K562 (cell line): ENCODE measurements around the gene SIGLEC6. TPM values are rescaled to one million over a fixed set of nuclear protein-coding genes. Genes with fewer than 3 reads are reported as not detected.

Experiments
- BRD4 ChIP-seq: fragments of 200-600 bp; sonication (generic); IDR thresholded peaks from 2 replicates; pipeline ENCODE4 v1.6.1; 2017; ENCODE audit warnings: inconsistent platforms
- CEBPG ChIP-seq, 3 experiments: fragments of 200-800 bp in 1 of 3; sonication (Bioruptor generic) in 1 of 3; sonication (generic) in 1 of 3; formaldehyde crosslinking in 1 of 3; IDR thresholded peaks in 2 of 3; conservative IDR thresholded peaks in 1 of 3; 2 replicates each; pipeline versions ENCODE4 v1.6.1 to v1.8.0; 2016 to 2022; ENCODE audit warnings: missing compliant biosample characterization in 2 of 3, missing genetic modification characterization in 2 of 3, mild to moderate bottlenecking in 1 of 3, missing genetic modification reagents in 1 of 3
- HDAC6 ChIP-seq: IDR thresholded peaks from 2 replicates; pipeline ENCODE4 v1.6.1; 2012; ENCODE audit warnings: low read depth, mild to moderate bottlenecking, control low read depth, inconsistent platforms, low read length, moderate library complexity
- KLF16 ChIP-seq: IDR thresholded peaks from 2 replicates; pipeline ENCODE4 v1.6.1; 2016; ENCODE audit warnings: antibody characterized with exemption
- LCOR ChIP-seq: sonication (generic); formaldehyde crosslinking; IDR thresholded peaks from 2 replicates; pipeline ENCODE4 v1.8.0; 2022; ENCODE audit warnings: mild to moderate bottlenecking, missing genetic modification reagents
- LEF1 ChIP-seq: fragments of 450-650 bp; IDR thresholded peaks from 2 replicates; pipeline ENCODE4 v1.6.1; 2016; ENCODE audit warnings: mild to moderate bottlenecking
- SP1 ChIP-seq: sonication (generic); formaldehyde crosslinking; IDR thresholded peaks from 2 replicates; pipeline ENCODE4 v1.8.1; 2022; ENCODE audit warnings: mild to moderate bottlenecking, missing genetic modification reagents
- SRSF1 ChIP-seq: fragments of 200-400 bp; formaldehyde crosslinking; IDR thresholded peaks from 2 replicates; pipeline ENCODE4 v1.6.1; 2017; ENCODE audit warnings: mild to moderate bottlenecking, low read depth, low read length, moderate library complexity
- TCF3 ChIP-seq: sonication (generic); formaldehyde crosslinking; IDR thresholded peaks from 2 replicates; pipeline ENCODE4 v1.4.0; 2020; ENCODE audit warnings: mild to moderate bottlenecking, missing genetic modification reagents
- U2AF2 ChIP-seq: fragments of 200-400 bp; formaldehyde crosslinking; optimal IDR thresholded peaks from 2 replicates; pipeline ENCODE3; 2017; ENCODE audit warnings: low read depth, mild to moderate bottlenecking, low read length
- ZBTB7A ChIP-seq: IDR thresholded peaks from 2 replicates; pipeline ENCODE4 v1.6.1; 2011; ENCODE audit warnings: low read depth, mild to moderate bottlenecking, low read length, moderate library complexity, borderline replicate concordance; ENCODE audit not compliant: control insufficient read depth
- polyA plus RNA-seq, 8 experiments: library from polyadenylated mRNA; depleted of rRNA in 4 of 8; stranded (reverse) in 5 of 8; unstranded in 3 of 8; fragments of >200 nt; fragmentation: Nextera tagmentation in 2 of 8; fragmentation: Illumina TruSeq in 1 of 8; extraction: Ambion mirVana in 2 of 8; extraction: Trizol in 1 of 8; gene quantifications; 2 replicates each; pipeline versions ENCODE4 v1.2.1 to v1.2.3, GENCODE V29; 2011 to 2014; ENCODE audit warnings: inconsistent platforms in 1 of 8, missing spikeins in 1 of 8
- total RNA-seq, 7 experiments: library from RNA; depleted of rRNA in 6 of 7; stranded (reverse); fragments of >200 nt in 6 of 7; fragmentation: Illumina TruSeq in 2 of 7; extraction: Trizol in 2 of 7; gene quantifications; 2 replicates each; pipeline versions ENCODE4 v1.2.1 to v1.2.3, GENCODE V29; 2011 to 2021; ENCODE audit warnings: low replicate concordance in 1 of 7
- TF ChIP-seq, protein P1 (sequence below): fragments of 250-450 bp; sonication (Bioruptor Pico); IDR thresholded peaks from 2 replicates; pipeline ENCODE4 v1.4.0; 2020; ENCODE audit warnings: mild to moderate bottlenecking
- TF ChIP-seq, protein P2 (sequence below): fragments of 450-650 bp; IDR thresholded peaks from 2 replicates; pipeline ENCODE4 v1.6.1; 2016; ENCODE audit warnings: missing biosample characterization, missing genetic modification characterization
- TF ChIP-seq, protein P3 (sequence below), 2 experiments: fragments of 450-650 bp; formaldehyde crosslinking in 1 of 2; IDR thresholded peaks; 2 replicates each; pipeline versions ENCODE4 v1.4.0 to v1.6.1; 2014 to 2020; ENCODE audit warnings: mild to moderate bottlenecking in 2 of 2, borderline replicate concordance in 1 of 2, low read depth in 1 of 2
- TF ChIP-seq, protein P4 (sequence below): fragments of 250-450 bp; sonication (Bioruptor Pico); IDR thresholded peaks from 2 replicates; pipeline ENCODE4 v1.8.0; 2021; ENCODE audit warnings: mild to moderate bottlenecking, moderate library complexity

Gene SIGLEC6
- total and polyA plus RNA-seq, 9 of the 15 experiments (the other 6 are each of a cell fraction or from before 2014, with no cell fraction given) = 0.03 to 17.5 (median 0.71) TPM

DNA sequence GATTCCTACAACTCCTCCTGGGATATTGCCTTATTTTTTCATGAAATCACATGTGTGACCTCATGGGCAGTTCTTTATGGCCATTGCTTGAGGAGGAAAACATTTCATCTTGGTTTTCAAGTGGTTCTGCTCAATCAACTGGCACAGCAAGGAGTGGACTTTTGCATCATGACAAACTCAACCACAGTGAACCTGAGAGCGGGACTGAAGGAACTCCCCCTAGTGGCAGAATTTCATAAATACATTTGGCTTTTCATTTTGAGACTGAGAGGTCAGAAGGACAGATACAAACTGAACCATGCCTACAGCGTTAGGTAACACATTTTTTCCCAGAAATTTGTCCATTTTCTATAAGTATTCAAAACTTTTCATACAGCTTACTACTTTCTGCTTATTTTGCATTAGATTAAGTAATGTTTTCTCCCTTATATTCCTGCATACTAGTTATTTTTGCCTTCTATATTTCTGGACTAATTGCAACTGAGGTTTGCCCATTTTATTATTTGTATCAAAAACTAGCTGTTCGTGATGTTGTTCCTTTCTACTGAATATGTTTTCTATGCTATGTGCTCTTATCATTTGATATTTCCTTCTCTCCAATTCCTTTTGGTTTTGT is 16.5 kb downstream of the SIGLEC6 start (continued):
- TF ChIP-seq TCF3 (peak; percentile 20; the same call in 1 of the 2 replicates), SP1 (CRISPR knock-in tag) (peak; percentile 29; the same call in 1 of the 2 replicates), SRSF1 (no peak), ZBTB7A (no peak), LEF1 (no peak), CEBPG (CRISPR knock-in tag; IDR thresholded peaks at IDR 0.05) (no peak), CEBPG (tag; conservative IDR thresholded peaks at IDR 0.05 in 1 of 2, IDR thresholded peaks at IDR 0.05 in 1 of 2) (peak in 1 of 2 experiments; percentile 7; a peak in 1 of 4 replicates), HDAC6 (no peak), LCOR (CRISPR knock-in tag) (no peak), BRD4 (no peak), KLF16 (no peak), U2AF2 (no peak)
- TF ChIP-seq, protein P1, sequence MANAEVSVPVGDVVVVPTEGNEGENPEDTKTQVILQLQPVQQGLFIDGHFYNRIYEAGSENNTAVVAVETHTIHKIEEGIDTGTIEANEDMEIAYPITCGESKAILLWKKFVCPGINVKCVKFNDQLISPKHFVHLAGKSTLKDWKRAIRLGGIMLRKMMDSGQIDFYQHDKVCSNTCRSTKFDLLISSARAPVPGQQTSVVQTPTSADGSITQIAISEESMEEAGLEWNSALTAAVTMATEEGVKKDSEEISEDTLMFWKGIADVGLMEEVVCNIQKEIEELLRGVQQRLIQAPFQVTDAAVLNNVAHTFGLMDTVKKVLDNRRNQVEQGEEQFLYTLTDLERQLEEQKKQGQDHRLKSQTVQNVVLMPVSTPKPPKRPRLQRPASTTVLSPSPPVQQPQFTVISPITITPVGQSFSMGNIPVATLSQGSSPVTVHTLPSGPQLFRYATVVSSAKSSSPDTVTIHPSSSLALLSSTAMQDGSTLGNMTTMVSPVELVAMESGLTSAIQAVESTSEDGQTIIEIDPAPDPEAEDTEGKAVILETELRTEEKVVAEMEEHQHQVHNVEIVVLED (CRISPR knock-in tag) = 0 out of 2 replicates have a peak, but pooled peaks have one; percentile 16
- TF ChIP-seq, protein P2, sequence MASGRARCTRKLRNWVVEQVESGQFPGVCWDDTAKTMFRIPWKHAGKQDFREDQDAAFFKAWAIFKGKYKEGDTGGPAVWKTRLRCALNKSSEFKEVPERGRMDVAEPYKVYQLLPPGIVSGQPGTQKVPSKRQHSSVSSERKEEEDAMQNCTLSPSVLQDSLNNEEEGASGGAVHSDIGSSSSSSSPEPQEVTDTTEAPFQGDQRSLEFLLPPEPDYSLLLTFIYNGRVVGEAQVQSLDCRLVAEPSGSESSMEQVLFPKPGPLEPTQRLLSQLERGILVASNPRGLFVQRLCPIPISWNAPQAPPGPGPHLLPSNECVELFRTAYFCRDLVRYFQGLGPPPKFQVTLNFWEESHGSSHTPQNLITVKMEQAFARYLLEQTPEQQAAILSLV (tag) = no peak
- TF ChIP-seq, protein P3, sequence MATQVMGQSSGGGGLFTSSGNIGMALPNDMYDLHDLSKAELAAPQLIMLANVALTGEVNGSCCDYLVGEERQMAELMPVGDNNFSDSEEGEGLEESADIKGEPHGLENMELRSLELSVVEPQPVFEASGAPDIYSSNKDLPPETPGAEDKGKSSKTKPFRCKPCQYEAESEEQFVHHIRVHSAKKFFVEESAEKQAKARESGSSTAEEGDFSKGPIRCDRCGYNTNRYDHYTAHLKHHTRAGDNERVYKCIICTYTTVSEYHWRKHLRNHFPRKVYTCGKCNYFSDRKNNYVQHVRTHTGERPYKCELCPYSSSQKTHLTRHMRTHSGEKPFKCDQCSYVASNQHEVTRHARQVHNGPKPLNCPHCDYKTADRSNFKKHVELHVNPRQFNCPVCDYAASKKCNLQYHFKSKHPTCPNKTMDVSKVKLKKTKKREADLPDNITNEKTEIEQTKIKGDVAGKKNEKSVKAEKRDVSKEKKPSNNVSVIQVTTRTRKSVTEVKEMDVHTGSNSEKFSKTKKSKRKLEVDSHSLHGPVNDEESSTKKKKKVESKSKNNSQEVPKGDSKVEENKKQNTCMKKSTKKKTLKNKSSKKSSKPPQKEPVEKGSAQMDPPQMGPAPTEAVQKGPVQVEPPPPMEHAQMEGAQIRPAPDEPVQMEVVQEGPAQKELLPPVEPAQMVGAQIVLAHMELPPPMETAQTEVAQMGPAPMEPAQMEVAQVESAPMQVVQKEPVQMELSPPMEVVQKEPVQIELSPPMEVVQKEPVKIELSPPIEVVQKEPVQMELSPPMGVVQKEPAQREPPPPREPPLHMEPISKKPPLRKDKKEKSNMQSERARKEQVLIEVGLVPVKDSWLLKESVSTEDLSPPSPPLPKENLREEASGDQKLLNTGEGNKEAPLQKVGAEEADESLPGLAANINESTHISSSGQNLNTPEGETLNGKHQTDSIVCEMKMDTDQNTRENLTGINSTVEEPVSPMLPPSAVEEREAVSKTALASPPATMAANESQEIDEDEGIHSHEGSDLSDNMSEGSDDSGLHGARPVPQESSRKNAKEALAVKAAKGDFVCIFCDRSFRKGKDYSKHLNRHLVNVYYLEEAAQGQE (IDR thresholded peaks at IDR 0.05; ENCODE audit: borderline replicate concordance) = peak; percentile 85
- TF ChIP-seq, protein P3 (CRISPR knock-in tag; IDR thresholded peaks at IDR 0.05; ENCODE audit: low read depth) = no peak; the same call in 1 of the 2 replicates
- TF ChIP-seq, protein P4, sequence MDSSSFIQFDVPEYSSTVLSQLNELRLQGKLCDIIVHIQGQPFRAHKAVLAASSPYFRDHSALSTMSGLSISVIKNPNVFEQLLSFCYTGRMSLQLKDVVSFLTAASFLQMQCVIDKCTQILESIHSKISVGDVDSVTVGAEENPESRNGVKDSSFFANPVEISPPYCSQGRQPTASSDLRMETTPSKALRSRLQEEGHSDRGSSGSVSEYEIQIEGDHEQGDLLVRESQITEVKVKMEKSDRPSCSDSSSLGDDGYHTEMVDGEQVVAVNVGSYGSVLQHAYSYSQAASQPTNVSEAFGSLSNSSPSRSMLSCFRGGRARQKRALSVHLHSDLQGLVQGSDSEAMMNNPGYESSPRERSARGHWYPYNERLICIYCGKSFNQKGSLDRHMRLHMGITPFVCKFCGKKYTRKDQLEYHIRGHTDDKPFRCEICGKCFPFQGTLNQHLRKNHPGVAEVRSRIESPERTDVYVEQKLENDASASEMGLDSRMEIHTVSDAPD (CRISPR knock-in tag) = no peak
